GM12878 (cell line): ENCODE results near the gene PAM. TPM values are rescaled to one million over a fixed set of nuclear protein-coding genes. Genes with fewer than 3 reads are reported as not detected.

ENCODE experiments used
- CBFB ChIP-seq: IDR thresholded peaks from 2 replicates; pipeline ENCODE4 v1.6.1; 2016; ENCODE audit warnings: antibody characterized with exemption, low read depth
- NFXL1 ChIP-seq: fragments of 450-650 bp; IDR thresholded peaks from 2 replicates; pipeline ENCODE4 v1.6.1; 2017; ENCODE audit warnings: antibody characterized with exemption, mild to moderate bottlenecking, borderline replicate concordance
- SUZ12 ChIP-seq: fragments of 200-600 bp; sonication (generic); IDR thresholded peaks from one replicate; pipeline ENCODE4 v1.6.1; 2018; ENCODE audit warnings: antibody characterized with exemption, mild to moderate bottlenecking; ENCODE audit not compliant: unreplicated experiment
- YBX1 ChIP-seq: fragments of 450-650 bp; IDR thresholded peaks from 2 replicates; pipeline ENCODE4 v1.6.1; 2016; ENCODE audit warnings: antibody characterized with exemption
- polyA plus RNA-seq, 11 experiments: library from polyadenylated mRNA; depleted of rRNA in 4 of 11; unstranded in 6 of 11; stranded (reverse) in 5 of 11; fragments of >200 nt; fragmentation: Nextera tagmentation in 4 of 11; fragmentation: Illumina TruSeq in 1 of 11; extraction: Ambion mirVana in 4 of 11; extraction: Trizol in 1 of 11; gene quantifications; 1 replicate in 1 of 11; 2 replicates in 10 of 11; pipeline versions ENCODE4 v1.2.1 to v1.2.3, GENCODE V29; 2011 to 2016; ENCODE audit warnings: inconsistent platforms in 2 of 11, missing spikeins in 2 of 11, low read depth in 1 of 11
- total RNA-seq, 4 experiments: library from RNA; depleted of rRNA in 3 of 4; stranded (reverse); fragments of >200 nt in 3 of 4; fragmentation: Illumina TruSeq in 1 of 4; extraction: Trizol in 1 of 4; gene quantifications; 2 replicates each; pipeline versions ENCODE4 v1.2.1 to v1.2.3, GENCODE V29; 2013 to 2021
- TF ChIP-seq, protein P1 (sequence below): fragments of 450-650 bp; IDR thresholded peaks from 2 replicates; pipeline ENCODE4 v1.6.1; 2017; ENCODE audit warnings: mild to moderate bottlenecking, moderate library complexity
- TF ChIP-seq, protein P2 (sequence below): IDR thresholded peaks from 2 replicates; pipeline ENCODE4 v1.6.1; 2011; ENCODE audit warnings: low read depth, low read length, improper control_type of control experiment, borderline replicate concordance

Gene PAM
- total and polyA plus RNA-seq, 10 of the 15 experiments (the other 5 are each of a cell fraction or from before 2014, with no cell fraction given) = 5.5 to 72.5 (median 15.4) TPM

DNA sequence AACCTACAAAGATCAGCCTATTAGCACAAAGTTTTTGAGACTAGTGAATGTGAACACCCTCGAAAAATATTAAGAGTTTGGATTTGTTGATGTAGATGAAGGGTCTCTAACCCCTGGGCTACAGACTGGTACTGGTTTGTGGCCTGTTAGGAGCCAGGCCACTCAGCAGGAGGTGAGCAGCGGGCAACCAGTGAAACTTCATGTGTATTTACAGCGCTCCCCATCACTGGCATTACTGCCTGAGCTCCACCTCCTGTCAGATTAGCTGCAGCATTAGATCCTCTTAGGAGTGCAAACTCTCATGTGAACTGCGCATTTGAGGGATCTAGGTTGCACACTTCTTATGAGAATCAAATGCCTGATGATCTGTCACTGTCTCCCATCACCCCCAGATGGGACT is 11.2 kb upstream of the PAM start (continued):
- no peak for TF ChIP-seq CBFB
- TF ChIP-seq NFXL1 = no peak
- TF ChIP-seq SUZ12 = no peak
- TF ChIP-seq, protein P1, sequence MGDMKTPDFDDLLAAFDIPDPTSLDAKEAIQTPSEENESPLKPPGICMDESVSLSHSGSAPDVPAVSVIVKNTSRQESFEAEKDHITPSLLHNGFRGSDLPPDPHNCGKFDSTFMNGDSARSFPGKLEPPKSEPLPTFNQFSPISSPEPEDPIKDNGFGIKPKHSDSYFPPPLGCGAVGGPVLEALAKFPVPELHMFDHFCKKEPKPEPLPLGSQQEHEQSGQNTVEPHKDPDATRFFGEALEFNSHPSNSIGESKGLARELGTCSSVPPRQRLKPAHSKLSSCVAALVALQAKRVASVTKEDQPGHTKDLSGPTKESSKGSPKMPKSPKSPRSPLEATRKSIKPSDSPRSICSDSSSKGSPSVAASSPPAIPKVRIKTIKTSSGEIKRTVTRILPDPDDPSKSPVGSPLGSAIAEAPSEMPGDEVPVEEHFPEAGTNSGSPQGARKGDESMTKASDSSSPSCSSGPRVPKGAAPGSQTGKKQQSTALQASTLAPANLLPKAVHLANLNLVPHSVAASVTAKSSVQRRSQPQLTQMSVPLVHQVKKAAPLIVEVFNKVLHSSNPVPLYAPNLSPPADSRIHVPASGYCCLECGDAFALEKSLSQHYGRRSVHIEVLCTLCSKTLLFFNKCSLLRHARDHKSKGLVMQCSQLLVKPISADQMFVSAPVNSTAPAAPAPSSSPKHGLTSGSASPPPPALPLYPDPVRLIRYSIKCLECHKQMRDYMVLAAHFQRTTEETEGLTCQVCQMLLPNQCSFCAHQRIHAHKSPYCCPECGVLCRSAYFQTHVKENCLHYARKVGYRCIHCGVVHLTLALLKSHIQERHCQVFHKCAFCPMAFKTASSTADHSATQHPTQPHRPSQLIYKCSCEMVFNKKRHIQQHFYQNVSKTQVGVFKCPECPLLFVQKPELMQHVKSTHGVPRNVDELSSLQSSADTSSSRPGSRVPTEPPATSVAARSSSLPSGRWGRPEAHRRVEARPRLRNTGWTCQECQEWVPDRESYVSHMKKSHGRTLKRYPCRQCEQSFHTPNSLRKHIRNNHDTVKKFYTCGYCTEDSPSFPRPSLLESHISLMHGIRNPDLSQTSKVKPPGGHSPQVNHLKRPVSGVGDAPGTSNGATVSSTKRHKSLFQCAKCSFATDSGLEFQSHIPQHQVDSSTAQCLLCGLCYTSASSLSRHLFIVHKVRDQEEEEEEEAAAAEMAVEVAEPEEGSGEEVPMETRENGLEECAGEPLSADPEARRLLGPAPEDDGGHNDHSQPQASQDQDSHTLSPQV = no peak
- no peak for TF ChIP-seq YBX1
- TF ChIP-seq, protein P2, sequence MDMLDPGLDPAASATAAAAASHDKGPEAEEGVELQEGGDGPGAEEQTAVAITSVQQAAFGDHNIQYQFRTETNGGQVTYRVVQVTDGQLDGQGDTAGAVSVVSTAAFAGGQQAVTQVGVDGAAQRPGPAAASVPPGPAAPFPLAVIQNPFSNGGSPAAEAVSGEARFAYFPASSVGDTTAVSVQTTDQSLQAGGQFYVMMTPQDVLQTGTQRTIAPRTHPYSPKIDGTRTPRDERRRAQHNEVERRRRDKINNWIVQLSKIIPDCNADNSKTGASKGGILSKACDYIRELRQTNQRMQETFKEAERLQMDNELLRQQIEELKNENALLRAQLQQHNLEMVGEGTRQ = no peak
- TF ChIP-seq, all 136 proteins: peak for 0
